Astrocyte of the hippocampus (primary cell): ENCODE results near the gene EFCAB8.
A peak's percentile ranks its signal among the peaks of the same experiment; 100 is the strongest.

Source experiments
- DNase-seq: peaks from one replicate; pipeline ENCODE4 v3.0.0; 2011; ENCODE audit warnings: low read depth, low spot score

The EFCAB8 gene

GRCh38 chr20:32986331-32986966, 127.7 kb downstream of the EFCAB8 start:
- no peak for DNase-seq

- DNase-seq = no peak
These were observed 128.5 kb downstream of the EFCAB8 start for GRCh38 chr20:32987044-32987825.

DNA sequence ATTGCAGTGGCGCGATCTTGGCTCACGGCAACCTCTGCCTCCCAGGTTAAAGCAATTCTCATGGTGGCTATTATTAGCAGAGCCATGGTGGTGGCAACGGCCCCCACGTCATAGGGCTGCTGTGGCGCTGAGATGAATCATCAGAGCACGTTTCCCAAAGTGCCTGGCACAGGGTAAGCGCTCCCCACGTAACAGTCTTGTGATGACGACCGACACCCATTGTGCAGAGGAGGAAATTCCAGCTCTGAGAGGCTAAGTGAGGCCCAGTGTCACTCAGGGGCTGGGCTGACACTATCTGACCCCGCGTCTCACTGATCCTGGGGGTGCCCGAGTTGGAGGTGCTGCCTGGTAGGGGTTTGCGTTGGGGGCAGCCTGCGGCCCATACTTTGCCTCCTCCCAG, 129.3 kb downstream of the EFCAB8 start:
- no peak for DNase-seq

DNA sequence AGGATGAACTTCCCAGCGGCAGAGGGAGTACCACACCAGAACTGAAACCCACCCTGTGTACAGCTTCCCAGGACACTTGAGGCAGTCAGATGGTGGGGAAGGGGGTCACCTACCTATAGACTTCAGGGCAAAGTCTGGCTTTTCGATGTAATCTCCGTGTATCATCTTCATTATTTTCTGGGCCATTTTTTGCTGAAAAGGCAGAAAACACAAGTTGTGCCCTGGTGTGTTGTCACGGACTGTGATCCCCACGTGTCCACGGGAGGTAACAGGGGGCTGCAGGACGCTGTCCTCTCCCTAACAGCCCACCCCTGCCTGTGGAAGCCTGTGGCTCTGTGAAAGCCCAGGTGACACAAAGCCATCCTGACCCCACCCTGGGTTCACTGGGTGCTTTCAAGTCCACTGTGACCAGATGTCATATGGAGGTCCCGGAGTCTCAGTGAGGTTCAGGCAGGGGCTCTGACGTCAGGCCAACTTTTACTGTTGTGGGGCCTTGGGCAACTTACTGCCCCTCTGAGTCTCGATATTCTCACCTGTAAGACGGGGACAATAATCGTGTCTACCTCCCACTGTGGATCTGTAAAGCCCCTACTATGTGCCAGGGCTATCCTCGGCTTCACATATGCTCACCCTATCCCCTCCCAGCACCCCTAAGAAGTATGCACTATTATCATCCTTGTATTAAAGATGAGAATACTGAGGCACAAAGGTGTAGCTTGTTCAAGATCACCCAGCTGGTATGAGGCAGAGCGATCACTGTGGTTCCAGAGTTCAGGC, 131.0 kb downstream of the EFCAB8 start:
- DNase-seq = no peak

- no peak for DNase-seq
These were observed 131.7 kb downstream of the EFCAB8 start for GRCh38 chr20:32990426-32990825.

GRCh38 chr20:32991383-32991782, 132.7 kb downstream of the EFCAB8 start:
- DNase-seq = no peak

DNA sequence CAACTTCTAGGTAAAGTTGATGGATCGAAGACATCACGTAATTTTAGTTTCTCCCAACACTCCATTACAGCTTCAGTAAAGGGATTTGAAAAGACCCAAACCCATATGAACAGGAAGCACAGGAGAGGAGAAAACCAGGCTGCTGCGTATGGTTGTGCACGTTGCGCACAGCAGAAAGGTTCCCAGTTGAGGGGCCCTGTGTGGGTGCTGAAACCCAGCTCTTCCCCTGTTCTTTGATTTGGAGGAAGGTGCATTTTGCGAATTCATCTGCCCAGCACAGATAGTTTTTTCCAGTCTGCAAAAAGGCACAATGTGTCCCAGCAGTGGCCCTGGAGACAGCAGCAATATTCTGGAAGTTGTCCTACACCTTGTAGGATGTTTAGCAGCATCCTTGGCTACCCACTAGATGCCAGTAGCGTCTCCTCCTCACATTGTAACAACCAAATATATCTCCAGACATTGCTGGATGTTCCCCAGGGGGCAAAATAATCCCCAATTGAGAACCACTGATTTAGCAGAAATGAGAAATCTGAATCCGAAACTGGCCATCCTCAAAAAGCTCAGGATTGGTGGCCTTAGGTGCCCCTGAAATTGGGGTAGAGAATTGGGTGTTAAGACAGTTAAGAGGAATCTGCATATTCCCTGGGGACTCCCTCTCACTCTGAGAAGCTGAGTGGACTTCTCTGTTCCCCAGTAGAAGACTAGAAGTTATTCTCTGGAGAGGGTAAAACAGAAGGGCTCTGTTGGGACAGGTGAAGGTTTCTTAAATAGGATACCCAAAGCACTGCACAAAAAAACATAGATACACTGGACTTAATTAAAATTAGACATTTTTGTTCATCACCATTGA, 133.3 kb downstream of the EFCAB8 start:
- no peak for DNase-seq

DNA sequence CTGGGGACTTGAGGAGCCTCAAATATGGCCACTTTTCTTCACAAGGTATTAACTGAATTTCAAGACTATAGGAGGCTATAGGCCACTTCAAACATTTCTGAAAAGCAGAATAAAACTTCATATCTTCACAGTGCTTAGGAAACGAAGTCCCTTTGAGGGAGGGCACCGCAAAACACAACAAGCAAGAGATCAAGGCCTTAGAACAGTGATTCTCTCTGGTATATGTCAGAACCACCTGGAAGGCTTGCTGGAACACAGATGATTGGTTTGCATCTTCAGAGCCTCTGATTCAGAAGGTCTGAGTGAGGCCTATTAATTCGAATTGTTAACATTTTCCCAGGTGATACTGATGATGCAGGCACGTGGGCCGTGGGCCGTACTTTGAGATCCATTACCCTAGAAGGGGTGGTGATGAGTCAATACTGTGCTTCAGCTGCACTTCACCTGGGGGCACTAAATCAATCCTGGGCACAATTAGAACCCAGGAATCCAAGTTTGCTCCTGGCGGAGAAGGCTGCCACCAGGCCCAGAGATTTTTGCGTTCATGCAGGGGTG, 134.8 kb downstream of the EFCAB8 start:
- no peak for DNase-seq

GRCh38 chr20:32995802-32996201, 137.1 kb downstream of the EFCAB8 start:
- DNase-seq = no peak

DNA sequence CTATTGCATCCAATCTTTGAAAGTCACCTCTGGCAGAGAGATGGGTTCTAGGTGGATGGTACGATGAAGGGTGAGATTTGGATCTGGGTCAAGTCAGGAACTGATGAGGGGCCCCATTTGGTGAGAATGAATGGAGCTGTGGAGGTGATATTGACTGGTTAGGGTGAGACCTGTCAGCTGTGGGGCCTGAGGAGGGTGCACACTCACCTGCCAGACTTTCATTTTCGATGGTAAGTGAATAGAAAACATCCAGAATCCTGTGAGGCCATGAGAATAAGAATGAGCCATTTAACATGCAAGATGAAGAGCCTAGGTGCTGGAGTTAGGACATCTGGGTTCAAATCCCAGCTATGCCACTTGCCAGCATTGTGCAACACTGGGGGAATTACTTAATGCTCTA, 138.7 kb downstream of the EFCAB8 start:
- no peak for DNase-seq

DNA sequence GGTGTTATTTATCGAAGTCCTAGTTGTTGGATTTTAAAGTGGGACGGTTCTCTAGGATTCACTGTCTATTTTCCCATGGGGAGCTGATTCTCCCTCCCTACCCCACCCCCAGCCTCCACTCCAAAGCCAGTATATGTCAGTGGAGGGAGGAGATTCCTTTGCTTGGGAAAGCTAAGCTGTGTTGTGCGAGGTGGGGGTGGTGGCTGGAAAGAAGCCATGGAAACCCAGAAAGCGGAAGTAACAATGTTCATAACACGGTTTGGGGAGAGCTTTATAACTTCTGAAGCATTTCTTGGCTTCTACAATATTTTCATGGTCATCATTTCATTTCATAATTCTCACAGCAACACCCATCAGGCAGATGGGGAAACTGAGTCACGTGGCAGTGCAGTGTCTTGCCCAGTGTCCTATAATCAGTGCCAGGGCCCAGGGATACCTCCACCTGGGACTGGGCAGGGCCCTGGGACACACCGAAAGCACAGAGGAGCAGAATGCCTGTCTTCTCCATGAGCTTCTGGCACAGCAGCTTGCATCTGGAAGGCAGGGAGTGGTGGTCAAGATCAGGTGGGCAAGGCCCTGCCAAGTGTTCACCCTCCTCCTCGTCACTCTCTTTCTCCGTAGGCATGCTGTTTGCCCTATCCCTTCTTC, 141.0 kb downstream of the EFCAB8 start:
- peak; percentile 23 for DNase-seq

DNA sequence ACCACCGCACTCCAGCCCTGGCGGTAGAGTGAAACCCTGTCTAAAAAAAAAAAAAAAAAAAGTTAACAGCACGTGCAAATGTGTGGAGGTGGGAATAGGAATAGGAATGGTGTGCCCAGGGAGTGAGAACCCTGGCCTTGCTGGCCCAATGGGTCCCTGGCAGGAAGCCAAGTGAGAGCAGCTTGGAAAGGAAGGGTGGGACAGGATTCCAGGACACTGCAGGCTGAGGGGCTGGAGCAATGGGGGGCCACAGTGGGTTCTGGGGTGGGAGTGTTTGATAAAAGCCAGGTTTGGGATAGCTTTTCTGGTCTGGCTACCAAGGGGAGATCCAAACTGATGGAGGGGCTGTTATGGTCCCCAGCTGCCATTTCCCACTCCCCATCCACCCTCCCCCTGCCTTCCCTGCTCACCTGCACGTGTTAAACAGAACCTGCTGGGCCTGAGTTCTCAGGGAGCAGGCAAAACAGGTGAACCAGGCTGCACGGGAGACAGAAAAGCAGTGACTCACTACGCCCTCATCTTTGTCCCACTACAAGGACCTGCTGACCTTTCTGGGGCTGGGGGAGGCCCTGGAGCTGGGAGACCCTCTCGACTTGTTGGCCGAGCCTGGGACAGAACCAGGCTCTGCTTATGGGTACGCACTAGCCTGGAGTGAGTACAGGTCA, 142.2 kb downstream of the EFCAB8 start:
- DNase-seq = no peak

- no peak for DNase-seq
These were observed 143.5 kb downstream of the EFCAB8 start for GRCh38 chr20:33002087-33002808.

- no peak for DNase-seq
These were observed 145.5 kb downstream of the EFCAB8 start, which contains the start of gene SUN5 for GRCh38 chr20:33004141-33004751. TSS of gene SUN5 (minus strand) at chr20:33004433. CDS start at chr20:33004340, 93 bp downstream.

- DNase-seq = peak; percentile 10
These were observed 146.4 kb downstream of the EFCAB8 start for GRCh38 chr20:33005132-33005566.

DNA sequence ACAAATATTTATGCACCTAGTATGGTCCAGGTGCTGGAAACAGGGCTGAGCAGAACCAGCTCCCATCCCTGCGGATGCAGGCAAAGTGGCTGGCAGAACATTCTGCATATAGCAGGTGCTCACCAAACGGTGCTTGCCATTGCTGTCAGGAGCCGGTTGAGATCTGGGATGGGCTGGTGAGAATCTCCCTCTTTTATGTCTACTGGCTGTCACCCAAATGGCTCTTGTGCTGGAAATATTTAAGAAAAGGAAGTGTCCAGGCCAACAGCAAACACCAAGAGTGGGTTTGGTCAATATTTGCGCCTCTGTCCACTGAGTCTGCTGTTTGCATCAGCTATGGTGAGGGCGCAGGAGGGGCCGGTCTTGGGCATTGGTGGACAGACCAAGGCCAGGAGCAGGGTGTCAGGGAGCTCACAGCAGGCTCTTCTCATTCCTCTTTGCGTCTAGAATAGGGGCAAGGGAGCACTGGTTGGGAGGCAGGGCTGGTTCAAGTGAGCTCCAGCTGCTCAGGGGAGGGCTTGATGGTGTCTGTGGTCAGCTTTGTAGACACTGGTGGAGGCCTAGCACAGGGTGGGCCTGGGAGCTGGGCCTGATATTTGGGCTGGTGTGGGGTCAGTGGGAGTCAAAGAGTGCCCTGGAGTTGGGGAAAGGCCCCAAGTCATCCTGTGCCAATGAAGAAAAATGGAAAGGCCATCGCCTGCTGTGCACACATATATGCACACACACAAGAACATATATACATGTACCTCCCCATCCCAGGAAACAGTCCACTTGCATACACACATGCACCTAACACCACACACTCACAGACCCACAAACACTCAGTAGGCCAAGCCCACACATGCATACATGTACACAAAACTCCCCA, 147.4 kb downstream of the EFCAB8 start:
- no peak for DNase-seq

DNA sequence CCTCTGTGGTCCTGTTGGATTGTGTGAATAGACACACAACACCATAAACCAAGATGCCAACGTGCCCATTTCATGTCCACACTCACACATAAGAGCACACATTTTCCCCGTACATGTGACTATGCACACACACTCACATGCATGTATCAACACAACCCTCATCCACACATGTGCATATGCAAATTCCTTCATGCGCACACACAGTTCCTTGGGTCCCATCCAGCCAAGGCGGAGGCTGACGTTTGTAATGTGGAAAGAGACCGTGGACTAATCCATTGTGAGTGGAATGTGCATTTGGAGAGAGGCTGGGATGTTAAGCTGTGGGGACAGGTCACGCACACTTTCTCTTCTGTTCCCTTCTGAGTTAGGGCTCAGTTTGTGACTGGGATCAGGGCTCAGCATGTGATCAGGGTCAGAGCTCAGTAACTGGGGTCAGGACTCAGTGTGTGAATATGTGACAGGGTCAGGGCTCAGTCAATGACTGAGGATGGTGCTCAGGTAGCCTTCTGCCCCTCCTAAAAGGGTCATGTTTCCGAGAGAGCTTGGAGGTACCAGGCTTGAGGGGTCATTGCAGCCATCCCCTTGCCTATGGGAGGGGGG, 148.2 kb downstream of the EFCAB8 start:
- DNase-seq = no peak
